Activated CD8-positive, alpha-beta memory T cell treated with anti-CD3 and anti-CD28 coated beads, Interleukin-2, amount 50 U/mL, for 4 hours (primary cell): ENCODE data around the gene CHST6.
"Not testable (repeated sequence)": the region's sequence is repeated elsewhere in the genome, so short reads cannot be mapped to it uniquely, and the experiment has no call there.

Experiments
- DNase-seq: peaks from one replicate; pipeline ENCODE4 v3.0.0-alpha.2; 2020

CHST6 gene

GRCh38 chr16:75495076-75495674 is at the start of gene CHST6:
Gene CHST6 (minus strand): TSS chr16:75495441. CDS start chr16:75479828, 15,613 bp downstream.
- DNase-seq = peak; percentile 28

DNA sequence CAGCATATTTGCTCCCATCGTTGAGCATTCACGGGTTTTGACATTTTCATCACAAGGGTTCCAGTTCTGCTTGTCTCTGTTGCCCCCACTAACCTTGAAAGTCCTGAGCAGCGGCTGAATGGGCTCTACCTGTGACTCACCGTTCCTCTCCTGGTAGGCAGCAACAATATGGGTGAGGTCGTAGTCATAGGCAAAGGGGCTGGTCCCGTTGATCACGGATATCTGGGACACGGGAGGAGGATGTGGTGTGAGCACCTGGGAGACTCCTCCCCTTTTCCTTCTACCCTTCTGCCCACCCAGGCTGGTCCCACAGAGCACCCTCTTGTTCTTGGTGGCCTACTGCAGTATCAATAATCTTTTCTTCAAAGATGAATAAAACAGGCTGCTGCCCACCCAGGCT is 47.2 kb upstream of the CHST6 start:
- not testable (repeated sequence) for DNase-seq

- DNase-seq = no peak
Observed at GRCh38 chr16:75541236-75541635, 46.0 kb upstream of the CHST6 start.

DNA sequence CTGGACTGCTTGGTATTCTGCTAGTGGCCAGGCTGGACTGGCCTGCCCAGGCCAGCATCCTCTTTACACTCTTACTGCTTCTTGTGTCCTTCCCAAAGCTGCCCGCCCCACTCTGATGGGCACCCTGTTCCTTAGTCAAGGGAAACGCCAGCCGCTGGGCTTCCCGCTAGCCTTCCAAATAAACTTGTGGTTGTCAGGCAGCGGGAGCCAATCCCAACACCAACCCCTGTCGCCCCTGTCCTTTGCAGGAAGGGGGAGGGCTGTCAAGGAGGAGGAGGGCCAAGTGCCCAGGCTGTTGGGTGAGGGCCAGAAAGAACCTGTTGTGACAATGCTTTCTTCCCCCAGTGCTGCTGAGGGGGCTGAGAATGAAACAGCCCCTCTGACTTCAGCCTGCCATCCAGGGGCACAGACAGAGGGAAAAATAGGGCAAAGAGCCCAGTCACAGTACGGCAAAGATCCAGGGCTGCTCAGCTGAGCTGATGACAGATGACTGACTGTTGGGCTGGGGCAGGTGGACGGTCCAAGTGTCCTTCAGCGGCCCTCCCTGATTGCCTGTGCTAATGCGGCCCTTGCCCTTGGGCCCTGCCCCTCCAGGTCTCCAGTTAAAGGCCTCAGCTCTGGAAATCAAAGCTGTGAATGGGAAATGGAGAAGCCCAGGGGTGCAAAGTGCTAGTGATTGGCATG is 43.8 kb upstream of the CHST6 start:
- not testable (repeated sequence) for DNase-seq

DNA sequence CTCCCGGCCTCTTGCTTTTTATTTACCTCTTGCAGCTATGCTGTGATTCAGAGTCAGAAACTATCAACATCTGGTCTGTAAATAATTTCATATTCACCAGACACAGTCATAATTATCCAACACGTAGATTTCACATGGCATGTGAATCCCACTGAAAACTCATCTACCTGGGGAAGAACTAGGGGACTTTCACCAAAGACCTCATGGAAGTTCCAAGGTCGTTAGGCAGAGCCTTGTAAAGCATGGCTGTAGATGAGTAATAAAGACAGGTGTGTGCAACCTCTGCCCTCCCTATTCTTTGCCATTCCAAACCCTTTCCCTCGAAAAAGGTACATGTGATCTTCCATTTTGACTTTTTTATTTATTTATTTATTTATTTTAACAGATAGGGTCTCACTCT is 42.5 kb upstream of the CHST6 start:
- no peak for DNase-seq

GRCh38 chr16:75535901-75536300 is 40.7 kb upstream of the CHST6 start, which contains the start of gene CHST5:
Gene CHST5 (minus strand): TSS chr16:75536108. CDS start chr16:75530384, 5,724 bp downstream.
- DNase-seq = no peak

- no peak for DNase-seq
Observed at GRCh38 chr16:75535211-75535843, 40.1 kb upstream of the CHST6 start.

DNA sequence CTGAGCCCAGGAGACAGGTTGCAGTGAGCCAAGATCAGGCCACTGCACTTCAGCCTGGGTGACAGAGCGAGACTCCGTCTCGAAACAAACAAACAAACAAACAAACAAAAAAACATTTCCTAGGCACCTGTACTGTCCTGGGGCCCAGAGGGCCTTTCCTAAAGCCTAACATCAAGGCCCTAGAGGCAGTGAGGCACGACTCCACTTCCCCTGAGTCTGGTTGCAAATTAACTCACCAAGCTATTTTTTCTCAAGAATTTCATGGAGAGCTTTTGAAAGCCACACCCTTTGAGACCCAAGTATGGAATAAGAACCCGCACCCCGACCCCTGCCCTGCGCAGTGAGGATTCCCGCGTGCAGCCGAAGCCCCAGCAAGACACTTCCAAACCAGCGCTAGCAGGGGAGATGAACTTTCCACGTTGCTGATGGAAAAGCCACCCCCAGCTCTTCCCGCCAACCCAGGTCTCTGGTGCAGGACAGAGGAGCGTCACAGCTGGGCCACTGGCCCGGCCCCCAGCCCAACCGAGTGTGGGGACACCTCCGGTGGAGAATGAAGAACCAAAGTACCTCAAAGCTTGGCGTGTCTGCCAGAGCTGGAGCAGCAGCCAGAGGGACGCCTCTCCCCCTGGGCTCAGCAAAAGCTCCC is 39.4 kb upstream of the CHST6 start:
- DNase-seq = no peak

- no peak for DNase-seq
Observed at GRCh38 chr16:75532791-75533190, 37.5 kb upstream of the CHST6 start.

DNA sequence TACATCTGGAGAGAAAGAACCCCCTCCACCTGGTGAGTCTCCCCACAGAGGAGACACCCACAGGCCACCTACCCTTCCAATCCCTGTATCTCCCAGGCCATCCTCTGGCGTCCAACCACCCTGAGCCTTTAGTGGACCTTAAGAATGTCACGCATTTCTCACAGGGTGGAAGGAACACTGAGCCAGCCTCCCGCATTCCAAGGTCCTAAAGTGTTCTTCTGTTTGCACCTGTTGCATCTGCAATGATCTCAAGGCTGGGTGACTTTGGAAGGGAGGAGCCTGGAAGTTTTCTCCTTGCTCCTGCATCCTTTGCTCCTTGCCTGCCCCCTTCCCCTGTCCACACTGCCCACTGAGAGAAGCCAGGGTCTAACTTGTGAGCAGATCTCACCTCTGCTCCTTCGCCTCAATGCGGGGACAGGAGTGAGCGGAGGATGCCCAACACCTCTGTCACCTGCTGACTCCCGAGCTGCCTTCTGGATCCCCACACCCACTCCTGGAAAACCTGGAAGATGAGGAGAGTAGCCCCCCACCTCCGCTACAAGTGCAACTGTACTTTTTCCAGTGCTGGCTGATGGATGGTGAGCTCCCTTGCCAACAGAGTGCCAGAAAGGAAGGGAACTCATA is 37.0 kb upstream of the CHST6 start:
- DNase-seq = no peak

- DNase-seq = no peak
Observed at GRCh38 chr16:75529959-75530358, 34.7 kb upstream of the CHST6 start.

GRCh38 chr16:75529056-75529905 is 34.0 kb upstream of the CHST6 start:
- DNase-seq = no peak

GRCh38 chr16:75527825-75528299 is 32.6 kb upstream of the CHST6 start:
- DNase-seq = no peak

GRCh38 chr16:75526032-75526790 is 31.0 kb upstream of the CHST6 start:
- no peak for DNase-seq

- no peak for DNase-seq
Observed at GRCh38 chr16:75519175-75519574, 23.9 kb upstream of the CHST6 start.

- DNase-seq = peak; percentile 32
Observed at GRCh38 chr16:75516189-75516966, 21.1 kb upstream of the CHST6 start.

- no peak for DNase-seq
Observed at GRCh38 chr16:75514296-75514695, 19.1 kb upstream of the CHST6 start.

- DNase-seq = no peak
Observed at GRCh38 chr16:75506574-75506973, 11.3 kb upstream of the CHST6 start.

GRCh38 chr16:75506107-75506506 is 10.9 kb upstream of the CHST6 start:
- no peak for DNase-seq

- no peak for DNase-seq
Observed at GRCh38 chr16:75503801-75504200, 8.6 kb upstream of the CHST6 start.
